Stimulated activated CD4-positive, alpha-beta T cell treated with anti-CD3 and anti-CD28 coated beads, TNF-alpha, amount 100 ng/mL, for 1 hour (primary cell): ENCODE measurements around the gene PEDS1.
"Not testable (repeated sequence)": the region's sequence is repeated elsewhere in the genome, so short reads cannot be mapped to it uniquely, and the experiment has no call there.

Experiments
- DNase-seq, 3 donors: peaks; one replicate each; pipeline ENCODE4 v3.0.0-alpha.2; 2020; ENCODE audit warnings: low read depth in 3 of 3, low spot score in 1 of 3

Gene PEDS1

DNA sequence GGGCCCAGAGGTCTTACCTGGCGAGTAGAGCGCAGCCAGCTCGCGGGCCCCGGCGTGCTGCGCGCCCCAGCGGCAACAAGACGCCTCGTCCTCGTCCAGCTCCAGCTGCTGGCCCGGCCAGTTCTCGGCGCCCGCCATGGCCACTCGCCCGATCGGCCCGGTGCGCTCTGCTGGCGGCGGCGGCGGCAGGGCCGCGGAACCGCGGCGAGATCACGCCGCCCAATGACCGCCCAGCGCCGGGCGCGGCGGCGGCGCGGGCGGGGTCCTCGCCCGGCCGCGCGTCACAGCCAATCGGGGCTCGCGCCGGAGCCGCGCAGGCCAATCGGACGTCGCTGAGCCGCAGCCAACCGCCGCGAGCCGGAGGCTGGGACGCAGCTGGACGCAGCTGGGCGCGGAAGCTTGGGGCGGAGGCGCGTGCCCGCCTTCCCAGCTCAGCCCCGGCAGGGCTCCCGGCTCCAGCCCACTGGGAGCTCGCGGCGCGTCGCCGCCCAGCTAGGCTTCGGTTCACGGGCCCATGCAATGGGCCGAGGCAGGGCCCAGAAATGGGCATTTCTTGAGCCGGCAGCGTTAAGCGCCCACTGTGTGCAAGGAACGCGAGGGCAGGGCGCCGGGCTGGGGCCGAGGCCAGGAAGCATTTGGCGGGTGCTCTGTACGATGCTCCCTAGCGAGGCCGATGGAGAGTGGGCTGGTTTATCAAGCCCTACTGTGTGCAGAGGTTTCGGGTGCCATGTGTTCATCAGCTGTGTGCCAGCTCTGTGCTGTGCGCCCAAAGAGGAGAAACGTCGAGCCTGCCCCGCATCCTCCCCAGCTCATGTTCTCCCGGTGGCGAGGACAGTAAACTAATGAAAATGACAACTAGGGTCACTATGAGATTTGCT lies at the start of gene PEDS1:
PEDS1 (minus strand) TSS at position 224 of the 878 bp plus-strand sequence; CDS start at position 138, 86 bp downstream.
- DNase-seq = peak; percentile 41 to 67 (median 53)

DNA sequence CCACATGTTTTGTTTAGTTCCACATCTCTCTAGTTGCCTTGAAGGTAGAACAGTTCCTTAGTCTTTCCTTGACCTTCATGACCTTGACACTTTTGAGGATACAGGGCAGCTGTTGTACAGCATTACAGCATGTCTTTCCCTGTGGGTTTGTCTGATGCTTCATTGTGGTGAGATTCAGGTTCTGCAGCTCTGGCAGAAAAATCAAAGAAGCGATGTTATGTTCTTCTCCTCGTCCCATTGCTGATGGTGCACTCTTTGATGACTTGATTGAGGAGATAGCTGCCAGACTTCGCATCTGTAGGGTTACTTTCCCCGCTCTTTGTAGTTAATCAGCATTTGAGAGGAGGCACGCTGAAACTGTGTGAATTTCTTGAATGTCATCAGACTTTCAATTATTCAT lies 49.2 kb upstream of the PEDS1 start:
- DNase-seq = no peak

DNA sequence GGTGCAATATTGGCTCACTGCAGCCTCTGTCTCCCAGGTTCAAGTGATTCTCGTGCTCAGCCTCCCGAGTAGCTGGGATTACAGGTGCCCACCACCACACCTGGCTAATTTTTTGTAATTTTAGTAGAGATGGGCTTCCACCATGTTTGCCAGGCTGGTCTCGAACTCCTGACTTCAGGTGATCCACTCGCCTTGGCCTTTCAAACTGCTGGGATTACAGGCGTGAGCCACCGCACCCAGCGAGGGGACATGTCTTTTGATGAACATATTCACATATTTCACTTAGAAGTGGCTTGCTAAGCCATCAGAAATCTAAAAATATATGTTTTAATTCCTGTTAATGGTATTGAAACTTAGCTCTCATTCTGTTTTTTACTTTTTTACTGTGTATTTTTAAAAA lies 48.2 kb upstream of the PEDS1 start:
- not testable (repeated sequence) for DNase-seq

DNA sequence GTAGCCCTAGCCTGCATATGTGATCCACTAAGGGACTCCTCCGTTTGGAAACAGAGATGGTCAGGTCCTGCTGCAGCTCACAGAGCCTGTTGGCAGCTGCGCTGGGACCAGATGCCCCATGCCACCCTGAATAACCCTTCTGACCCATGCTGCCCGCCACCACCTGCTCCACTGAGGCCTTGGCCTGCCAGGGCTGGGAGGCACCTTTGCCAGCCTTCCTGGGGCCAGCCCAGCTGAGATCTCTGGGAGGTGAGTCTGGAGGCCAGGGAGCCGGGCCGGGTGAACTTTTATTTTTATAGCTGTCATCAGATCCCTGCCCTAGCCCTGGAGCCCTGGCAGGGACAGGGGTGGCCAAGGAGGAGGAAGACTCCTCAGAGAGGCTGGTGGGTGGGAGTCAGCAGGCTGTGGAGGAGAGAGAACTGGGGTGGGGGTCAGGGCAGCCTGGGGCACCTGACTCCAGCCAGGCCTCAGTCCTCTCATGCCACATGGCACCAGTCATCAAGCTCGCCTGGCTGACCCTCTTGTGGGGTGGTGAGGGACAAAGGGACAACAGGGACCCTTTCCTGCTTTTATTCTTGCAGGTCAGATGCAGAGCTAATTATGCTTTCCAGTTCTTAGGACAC lies 47.1 kb upstream of the PEDS1 start:
- DNase-seq = no peak

DNA sequence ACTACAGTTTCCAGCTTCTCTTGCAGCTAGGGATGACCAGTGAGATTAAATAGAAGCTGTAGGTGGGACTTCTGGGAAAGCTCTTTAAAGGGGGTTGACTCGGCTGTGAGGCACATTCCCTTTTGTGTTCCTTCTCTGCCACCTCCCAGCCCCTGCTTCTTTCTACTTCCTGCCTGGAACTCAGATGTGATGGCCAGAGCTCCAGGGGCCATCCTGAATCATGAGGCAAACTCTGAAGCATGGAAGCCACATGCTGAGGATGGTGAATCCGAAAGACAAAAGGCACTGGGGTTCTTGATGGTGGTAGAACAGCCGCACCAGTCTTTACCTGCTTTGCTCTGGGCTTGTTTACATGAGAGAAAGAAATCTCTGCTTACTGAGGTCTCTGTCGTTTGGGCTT lies 46.2 kb upstream of the PEDS1 start:
- DNase-seq = no peak

DNA sequence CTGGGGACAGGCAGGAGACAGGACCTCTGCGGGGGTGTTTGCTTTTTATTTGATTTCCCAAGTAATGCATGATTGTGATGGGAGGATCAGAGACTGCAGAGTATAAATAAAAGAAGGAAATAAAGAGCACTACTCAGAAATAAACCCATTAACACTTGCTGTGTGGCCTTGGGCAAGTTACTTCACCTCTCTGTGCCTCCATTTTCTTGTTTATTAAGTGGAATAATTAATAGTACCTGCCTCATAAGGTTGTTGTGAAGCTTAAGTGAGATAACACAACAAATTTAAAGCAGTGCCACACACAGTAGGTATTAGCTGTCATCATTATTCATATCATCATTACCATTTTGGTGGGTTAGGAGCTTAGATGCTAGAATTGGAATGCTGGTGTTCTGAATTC lies 45.2 kb upstream of the PEDS1 start:
- no peak for DNase-seq

DNA sequence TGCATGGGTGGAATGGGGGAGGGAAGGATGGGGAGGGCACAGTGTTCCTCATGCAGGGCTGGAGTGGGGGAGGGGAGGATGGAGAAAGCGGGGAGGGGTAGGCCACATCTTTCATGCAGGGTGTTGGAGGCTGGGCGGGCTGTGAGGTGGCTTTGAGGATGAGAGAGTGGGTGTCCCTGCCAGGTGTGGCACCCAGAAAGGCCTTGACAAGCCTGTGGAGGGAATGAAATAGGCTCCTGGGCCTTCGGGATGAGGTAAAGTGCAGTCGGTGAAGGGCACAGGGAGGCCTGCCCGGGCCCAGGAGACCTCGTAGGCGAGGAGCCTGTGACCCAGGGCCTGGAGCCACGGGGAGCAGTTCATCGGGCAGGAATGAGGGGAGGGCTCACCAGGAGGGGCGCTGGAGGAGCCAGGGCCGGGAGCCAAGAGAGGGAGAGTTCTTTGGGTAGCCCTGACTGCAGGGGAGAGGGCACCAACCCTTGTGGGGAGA lies 44.7 kb upstream of the PEDS1 start:
- DNase-seq = no peak

DNA sequence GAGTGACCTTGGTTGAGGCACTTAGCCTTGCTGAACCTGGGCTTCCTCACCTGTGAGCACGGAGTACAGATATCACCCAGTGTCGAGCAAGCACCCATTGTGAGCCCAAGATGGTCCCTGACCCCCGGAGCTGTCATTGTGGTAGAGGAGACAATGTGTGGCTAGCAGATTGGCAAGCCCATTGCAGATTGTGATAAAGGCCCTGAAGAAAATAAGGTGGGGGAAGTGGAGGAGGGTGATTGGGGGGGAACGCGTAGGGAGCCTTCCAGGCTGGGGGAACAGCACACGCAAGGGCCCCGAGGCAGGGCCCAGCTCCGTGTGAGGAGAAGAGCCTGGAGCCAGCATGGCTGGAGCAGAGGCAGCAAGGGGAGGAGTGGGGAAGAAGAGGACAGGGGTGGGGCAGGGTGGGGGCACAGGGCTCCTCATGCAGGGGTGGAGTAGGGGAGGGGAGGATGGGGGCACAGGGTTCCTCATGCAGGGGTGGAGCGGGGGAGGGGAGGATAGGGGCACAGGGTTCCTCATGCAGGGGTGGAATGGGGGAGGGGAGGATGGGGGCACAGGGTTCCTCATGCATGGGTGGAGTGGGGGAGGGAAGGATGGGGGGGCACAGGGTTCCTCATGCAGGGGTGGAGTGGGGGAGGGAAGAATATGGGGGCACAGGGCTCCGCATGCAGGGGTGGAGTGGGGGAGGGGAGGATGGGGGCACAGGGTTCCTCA lies 44.1 kb upstream of the PEDS1 start:
- DNase-seq = no peak

DNA sequence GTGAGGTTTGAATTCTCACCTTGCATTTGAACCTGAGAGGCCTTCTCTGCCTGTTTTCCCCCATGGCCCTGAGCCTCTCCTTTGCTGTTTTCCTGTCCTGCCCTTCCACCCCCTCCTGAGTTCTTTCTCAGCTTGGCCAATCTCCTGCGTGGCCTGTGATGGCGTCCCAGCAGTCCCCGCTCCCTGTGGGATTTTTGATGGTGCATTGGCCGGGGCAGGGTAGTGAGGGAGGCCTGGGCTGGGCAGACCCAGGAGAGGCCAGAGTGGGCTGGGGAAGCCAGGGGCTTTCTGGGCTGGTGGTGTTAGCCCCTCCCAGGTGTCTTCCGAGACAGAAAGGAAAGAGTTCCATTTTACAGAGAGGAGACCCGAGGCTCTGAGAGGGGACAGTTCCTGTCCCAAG lies 43.4 kb upstream of the PEDS1 start:
- DNase-seq = no peak

DNA sequence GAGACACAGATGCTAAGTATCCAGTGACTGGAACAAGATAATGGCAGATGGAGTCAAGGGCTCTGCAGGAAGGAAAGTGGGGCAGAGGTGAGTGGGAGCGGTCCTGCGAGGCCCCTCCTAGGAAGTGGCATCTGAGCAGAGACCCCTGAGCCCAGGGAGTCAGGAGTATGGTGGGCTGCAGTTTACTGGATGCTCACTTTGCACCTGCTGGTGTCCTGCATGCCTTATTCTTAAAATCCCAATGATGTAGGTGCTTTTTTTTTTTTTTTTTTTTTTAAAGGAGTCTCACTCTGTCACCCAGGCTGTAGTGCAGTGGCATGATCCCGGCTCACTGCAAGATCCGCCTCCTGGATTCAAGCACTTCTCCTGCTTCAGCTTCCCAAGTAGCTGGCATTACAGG lies 42.7 kb upstream of the PEDS1 start:
- DNase-seq = no peak

DNA sequence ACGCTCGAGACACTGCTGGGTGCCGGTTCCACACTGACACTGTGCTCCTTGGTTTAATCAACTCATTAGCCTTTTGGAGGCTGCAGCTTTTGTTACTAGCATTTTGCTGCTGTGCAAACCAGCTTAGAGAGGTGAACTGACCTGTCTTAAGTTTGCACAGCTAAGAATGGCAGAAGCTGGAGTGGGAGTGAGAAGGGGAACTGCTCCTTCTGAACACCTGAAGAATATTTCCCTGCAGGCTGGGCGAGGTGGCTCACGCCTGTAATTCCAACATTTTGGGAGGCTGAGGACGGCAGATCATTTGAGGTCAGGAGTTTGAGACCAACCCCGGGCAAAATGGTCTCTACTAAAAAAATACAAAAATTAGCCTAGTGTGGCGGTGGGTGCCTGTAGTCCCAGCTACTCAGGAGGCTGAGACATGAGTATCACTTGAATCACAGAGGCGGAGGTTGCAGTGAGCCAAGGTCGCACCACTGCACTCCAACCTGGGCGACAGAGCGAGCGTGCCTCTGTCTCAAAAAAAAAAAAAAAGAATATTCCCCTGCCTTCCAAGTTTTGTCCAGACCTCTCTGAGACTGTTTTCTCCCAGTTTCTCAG lies 42.1 kb upstream of the PEDS1 start:
- DNase-seq = no peak

DNA sequence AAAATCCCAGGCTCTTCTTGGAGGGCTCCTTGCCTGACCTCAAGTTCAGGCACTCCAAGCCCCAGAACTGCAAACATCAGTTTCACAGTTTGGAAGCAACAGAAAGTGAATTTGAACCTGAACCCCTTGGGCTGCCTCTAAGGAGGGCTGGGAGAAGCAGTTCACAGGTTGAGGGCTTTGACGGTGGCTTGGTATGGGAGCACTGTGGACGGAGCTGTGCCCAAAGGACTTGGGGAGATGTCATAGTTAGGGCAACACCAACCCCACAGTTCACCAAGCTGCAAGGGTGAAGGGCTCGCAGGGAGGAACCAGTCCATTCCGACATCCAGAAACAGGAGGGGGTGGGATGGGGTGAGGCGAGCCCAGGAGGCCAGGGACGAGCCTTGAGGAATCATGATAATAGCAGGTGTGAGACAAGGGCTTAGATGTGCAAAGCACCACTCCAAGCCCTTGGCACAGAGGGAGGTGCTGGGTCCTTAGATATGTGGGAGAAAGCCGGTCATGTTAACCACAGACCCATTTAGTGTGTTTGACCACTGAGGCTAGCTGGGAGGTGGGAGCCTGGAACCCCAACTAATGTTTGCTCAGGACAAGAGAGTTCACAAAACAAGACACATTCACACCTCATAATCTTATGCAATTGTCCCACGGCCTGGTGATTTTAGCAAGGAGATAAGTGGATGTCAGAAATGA lies 41.5 kb upstream of the PEDS1 start:
- no peak for DNase-seq

DNA sequence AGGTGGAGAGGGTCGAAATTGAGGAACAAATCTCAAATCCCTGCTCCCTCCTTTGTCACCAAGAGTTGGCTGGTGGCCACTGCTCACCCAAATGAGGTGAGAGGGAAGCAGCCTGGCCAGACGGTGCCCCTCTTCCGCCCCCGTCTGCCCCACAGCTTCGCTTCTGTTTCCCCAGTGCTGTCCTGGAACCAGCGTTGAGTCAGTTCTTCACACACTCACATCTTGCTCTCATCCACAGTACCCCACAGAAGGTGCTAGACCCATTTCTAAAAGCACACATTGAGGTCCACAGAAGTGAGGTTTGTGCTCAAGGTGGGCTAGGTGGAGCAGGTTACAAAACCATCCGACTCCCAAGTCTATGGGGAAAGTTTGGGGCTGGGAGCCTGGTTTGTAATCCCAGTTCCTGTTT lies 40.9 kb upstream of the PEDS1 start:
- DNase-seq = no peak

DNA sequence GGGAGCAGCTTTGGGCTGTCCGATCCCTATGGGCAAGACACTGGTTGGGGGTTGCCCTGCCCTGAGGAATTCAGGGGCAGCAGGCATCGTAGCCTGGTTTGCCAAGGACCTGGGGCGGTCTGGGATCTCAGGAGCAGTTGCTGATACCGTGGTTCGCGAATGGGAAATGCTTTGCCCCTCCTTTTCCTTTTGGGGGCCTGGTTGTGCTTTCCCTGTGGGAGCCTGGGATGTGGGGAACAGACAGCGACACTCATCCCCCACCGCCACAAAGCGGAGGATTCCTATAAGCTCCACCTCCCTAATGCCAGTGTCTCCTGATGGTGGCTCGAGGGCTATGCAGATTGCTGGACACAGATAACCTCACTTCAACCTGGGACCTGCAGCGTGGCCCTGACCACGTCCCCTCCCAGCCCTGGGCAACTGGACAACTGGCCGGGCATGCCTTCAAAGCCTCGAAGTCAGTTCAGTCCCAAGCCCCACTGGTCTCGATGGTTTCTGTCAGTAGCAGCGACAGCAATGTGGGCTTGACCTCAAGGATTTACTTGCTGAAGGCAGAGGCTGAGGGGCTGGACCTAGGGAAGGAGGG lies 40.4 kb upstream of the PEDS1 start:
- DNase-seq = no peak

DNA sequence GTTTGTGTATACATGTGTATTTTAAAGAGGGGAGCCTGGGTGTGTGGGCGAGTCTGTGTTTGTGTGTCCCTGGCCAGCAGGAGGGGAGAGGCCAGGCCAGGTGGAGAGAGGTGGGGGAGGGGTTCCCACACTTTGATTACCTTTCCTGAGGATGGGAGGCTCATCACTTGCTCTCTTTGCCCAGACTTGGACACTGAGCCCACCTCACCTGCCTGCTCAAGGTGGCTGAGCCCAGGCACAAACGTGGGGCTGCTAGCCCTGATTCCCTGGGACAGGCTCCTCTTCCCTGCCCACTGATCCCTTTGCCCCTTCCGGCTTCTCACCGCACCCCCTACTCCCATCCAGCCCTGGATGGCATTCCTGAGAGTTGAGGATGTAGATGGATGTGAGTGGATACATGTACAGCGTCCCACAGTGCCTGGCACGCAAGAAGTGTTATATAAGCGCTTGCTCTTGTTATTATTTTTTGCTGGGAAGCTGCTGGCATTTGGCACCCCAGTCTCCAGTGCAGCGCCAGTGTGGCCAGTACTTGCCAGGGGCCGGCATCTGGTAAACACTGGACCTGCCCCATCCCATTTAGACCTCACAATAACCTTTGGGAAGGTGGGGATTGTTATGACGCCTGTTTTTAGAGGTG lies 39.8 kb upstream of the PEDS1 start:
- DNase-seq = no peak

DNA sequence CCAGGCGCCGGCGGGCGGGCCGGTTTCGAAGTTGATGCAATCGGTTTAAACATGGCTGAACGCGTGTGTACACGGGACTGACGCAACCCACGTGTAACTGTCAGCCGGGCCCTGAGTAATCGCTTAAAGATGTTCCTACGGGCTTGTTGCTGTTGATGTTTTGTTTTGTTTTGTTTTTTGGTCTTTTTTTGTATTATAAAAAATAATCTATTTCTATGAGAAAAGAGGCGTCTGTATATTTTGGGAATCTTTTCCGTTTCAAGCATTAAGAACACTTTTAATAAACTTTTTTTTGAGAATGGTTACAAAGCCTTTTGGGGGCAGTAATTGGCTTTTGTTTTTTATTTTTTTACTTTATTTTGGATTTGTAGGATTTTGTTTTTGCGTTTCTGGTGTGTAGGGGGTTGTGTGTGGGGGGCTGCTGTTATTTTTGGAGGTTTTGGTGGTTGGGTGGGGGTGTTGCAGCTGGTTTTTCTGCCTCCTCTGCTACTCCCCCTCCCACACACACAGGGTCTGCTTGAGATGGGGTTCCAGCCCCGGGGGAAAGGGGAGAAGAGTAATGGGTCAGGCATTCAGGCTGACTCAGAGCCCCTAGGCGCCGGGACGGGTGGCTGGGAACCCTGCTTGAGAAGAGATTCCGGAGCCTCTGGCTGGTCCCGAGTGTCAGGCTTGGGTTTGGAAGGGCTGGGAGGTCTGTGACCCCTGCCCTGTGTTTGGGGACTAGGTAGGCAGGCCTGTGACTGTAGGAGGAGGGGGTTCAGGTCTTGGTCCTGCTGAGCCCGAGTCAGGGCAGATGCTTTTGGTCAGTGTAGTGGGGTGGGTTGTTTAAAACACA lies 39.1 kb upstream of the PEDS1 start:
- peak; percentile 37 to 69 (median 49) for DNase-seq

DNA sequence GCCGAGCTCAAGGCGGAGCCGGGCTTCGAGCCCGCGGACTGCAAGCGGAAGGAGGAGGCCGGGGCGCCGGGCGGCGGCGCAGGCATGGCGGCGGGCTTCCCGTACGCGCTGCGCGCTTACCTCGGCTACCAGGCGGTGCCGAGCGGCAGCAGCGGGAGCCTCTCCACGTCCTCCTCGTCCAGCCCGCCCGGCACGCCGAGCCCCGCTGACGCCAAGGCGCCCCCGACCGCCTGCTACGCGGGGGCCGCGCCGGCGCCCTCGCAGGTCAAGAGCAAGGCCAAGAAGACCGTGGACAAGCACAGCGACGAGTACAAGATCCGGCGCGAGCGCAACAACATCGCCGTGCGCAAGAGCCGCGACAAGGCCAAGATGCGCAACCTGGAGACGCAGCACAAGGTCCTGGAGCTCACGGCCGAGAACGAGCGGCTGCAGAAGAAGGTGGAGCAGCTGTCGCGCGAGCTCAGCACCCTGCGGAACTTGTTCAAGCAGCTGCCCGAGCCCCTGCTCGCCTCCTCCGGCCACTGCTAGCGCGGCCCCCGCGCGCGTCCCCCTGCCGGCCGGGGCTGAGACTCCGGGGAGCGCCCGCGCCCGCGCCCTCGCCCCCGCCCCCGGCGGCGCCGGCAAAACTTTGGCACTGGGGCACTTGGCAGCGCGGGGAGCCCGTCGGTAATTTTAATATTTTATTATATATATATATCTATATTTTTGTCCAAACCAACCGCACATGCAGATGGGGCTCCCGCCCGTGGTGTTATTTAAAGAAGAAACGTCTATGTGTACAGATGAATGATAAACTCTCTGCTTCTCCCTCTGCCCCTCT lies 38.2 kb upstream of the PEDS1 start:
- DNase-seq = peak in 2 of 3 donors; percentile 30 to 53

DNA sequence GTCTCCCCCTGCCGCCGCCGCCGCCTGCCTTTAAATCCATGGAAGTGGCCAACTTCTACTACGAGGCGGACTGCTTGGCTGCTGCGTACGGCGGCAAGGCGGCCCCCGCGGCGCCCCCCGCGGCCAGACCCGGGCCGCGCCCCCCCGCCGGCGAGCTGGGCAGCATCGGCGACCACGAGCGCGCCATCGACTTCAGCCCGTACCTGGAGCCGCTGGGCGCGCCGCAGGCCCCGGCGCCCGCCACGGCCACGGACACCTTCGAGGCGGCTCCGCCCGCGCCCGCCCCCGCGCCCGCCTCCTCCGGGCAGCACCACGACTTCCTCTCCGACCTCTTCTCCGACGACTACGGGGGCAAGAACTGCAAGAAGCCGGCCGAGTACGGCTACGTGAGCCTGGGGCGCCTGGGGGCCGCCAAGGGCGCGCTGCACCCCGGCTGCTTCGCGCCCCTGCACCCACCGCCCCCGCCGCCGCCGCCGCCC lies 37.6 kb upstream of the PEDS1 start:
- peak in 2 of 3 donors; percentile 23 to 51 for DNase-seq
